ENCODE data around the gene TMEFF2. TPM values are rescaled to one million over a fixed set of nuclear protein-coding genes. Genes with fewer than 3 reads are reported as not detected.

The TMEFF2 gene
- total and polyA plus RNA-seq, 2 of the 4 experiments (the other 2 are of a cell fraction) = 1.3 to 3.0 TPM

DNA sequence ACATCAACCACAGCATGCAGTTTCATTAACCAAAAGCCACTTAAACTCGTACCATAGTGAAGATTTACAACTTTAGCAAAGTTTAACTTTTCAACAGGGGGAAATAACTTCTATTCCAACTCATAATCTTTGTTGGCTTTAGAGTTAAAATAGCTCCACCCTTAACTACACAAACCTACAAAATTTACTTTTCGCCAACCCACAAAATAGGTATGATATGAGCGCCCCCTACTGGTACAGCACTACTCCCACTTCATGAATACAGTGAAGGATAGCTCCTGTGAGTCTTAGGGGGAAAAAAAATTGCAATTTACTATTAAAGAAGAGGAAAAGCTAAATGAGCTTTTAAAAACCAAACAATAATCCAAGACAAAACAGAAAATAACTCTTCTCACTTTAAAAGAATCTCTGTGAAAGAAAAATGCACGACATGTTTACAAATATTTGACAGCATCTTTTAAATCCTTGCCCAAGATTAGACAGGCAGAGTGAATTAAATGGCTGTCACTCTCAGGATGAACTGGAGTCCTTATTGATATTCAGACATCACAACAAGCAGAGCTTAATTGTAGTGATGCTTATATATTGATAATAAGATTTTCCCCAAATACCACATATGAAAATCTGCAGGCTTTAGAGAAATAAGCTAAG, 32.2 kb downstream of the TMEFF2 start:
- H2BK5ac ChIP-seq (ENCODE audit: low read depth, low read length, poor library complexity, severe bottlenecking) = no peak overlapping the region
- H3K4ac ChIP-seq (ENCODE audit: low read depth, low read length) = no peak overlapping the region
- CTCF ChIA-PET = interaction anchor here (0.6 to 2.1 kb wide), 31 partner anchors 9 to 611 kb away, joined by 3 to 75 read pairs (median 4); partner anchors contain the start of gene CAVIN2
- H3K79me1 ChIP-seq (ENCODE audit: low read depth in 1 of 2, low read length in 2 of 2) = no peaks in the 10 kb centered on the region
- no peak overlapping the region for H3K27ac ChIP-seq (ENCODE audit: insufficient read depth, low read length)
- in situ Hi-C loops (cut with MboI; ENCODE audit: low sequenced_read_pairs) = loop anchor here (5.0 kb wide), 1 partner anchor 350 kb away; no protein-coding TSS in a partner anchor
- H2AK5ac ChIP-seq (ENCODE audit: low read depth, low read length) = no peak overlapping the region
- no peak overlapping the region for H3K18ac ChIP-seq (ENCODE audit: low read depth, low read length)
- no CpG with 5 or more reads among the region's 4 CpGs for WGBS, 2 experiments (ENCODE audit: extremely low coverage in 2 of 2, insufficient read length in 1 of 2)
- H2AK9ac ChIP-seq (replicated peaks; ENCODE audit: low read depth, low read length, poor library complexity) = no peak overlapping the region
- POLR2A ChIA-PET (ENCODE audit: unreplicated experiment) = interaction anchor here (0.6 to 0.7 kb wide), 2 partner anchors 191 to 350 kb away, joined by 6 to 7 read pairs; no protein-coding TSS in a partner anchor
- H3K27me3 ChIP-seq (ENCODE audit: control insufficient read depth, insufficient read depth, low read length) = no peaks in the 10 kb centered on the region
- BruUV-seq (replicated peaks) = no TSS peak
- no peak overlapping the region for H4K91ac ChIP-seq (ENCODE audit: insufficient read depth, low read depth, low read length)
- no peaks in the 10 kb centered on the region for H3K4me1 ChIP-seq (ENCODE audit: control insufficient read depth, insufficient read depth, low read length)
- dilution Hi-C loops (cut with HindIII; ENCODE audit: low sequenced_read_pairs, unreplicated experiment) = no loop called here
- H4K5ac ChIP-seq (ENCODE audit: low read depth, low read length) = peak overlapping the region; percentile 39; the same call in 1 of the 2 replicates
- H3K14ac ChIP-seq (replicated peaks; ENCODE audit: low read depth, low read length) = no peak overlapping the region
- peak overlapping the region; percentile 62; the same call in 1 of the 2 replicates for H3K4me2 ChIP-seq (ENCODE audit: low read depth, low read length)
- H2BK20ac ChIP-seq (ENCODE audit: low read depth, low read length) = no peak overlapping the region
- H2BK120ac ChIP-seq (ENCODE audit: low read depth, low read length) = 0 out of 2 replicates have a peak overlapping the region, but pooled peaks have one; percentile 51
- intact Hi-C loops (cut with micrococcal nuclease) = loop anchor here (1.0 to 5.0 kb wide), 4 partner anchors 150 to 470 kb away; no protein-coding TSS in a partner anchor
- peak; percentile 93 for ATAC-seq (ENCODE audit: low read depth)
- no peaks in the 10 kb centered on the region for H3K9me3 ChIP-seq (ENCODE audit: control insufficient read depth, insufficient read depth, low read length)
- H2AFZ ChIP-seq (replicated peaks; ENCODE audit: low read length, poor library complexity) = no peak overlapping the region
- H3K9me1 ChIP-seq (ENCODE audit: insufficient read depth, low read length) = no peaks in the 10 kb centered on the region
- H3K36me3 ChIP-seq (ENCODE audit: control insufficient read depth, insufficient read depth, low read length) = no peaks in the 10 kb centered on the region
- H3K4me3 ChIP-seq (ENCODE audit: insufficient read depth, low read depth, low read length) = no peak overlapping the region
- no peaks in the 10 kb centered on the region for H4K20me1 ChIP-seq (ENCODE audit: insufficient read depth, low read length)
- no peak overlapping the region for H2BK15ac ChIP-seq (ENCODE audit: low read depth, low read length)
- no peak overlapping the region for H3K56ac ChIP-seq (ENCODE audit: extremely low read depth, insufficient read depth, low read length)
- H3K9ac ChIP-seq (ENCODE audit: low read depth, low read length) = no peak overlapping the region
- no peak overlapping the region for H3K23ac ChIP-seq (ENCODE audit: low read depth, low read length)
- peak; percentile 74 for DNase-seq
- H4K8ac ChIP-seq (ENCODE audit: low read depth in 2 of 2, low read length in 2 of 2) = no peak overlapping the region
- TF ChIP-seq CHD1 (IDR thresholded peaks at IDR 0.05; ENCODE audit: low read depth, low read length) (no peak), NFE2L2 (IDR thresholded peaks at IDR 0.05; ENCODE audit: low read depth, low read length) (no peak), MXI1 (IDR thresholded peaks at IDR 0.05; ENCODE audit: borderline replicate concordance, low read depth, low read length) (no peak), FOS (IDR thresholded peaks at IDR 0.05; ENCODE audit: low read depth, low read length) (no peak), POLR2A (IDR thresholded peaks at IDR 0.05; ENCODE audit: low read depth, low read length) (no peak; the same call in 1 of the 2 replicates), MAFK (IDR thresholded peaks at IDR 0.05; ENCODE audit: low read depth, low read length) (no peak), CEBPB (IDR thresholded peaks at IDR 0.05; ENCODE audit: low read depth, low read length) (no peak), BHLHE40 (IDR thresholded peaks at IDR 0.05; ENCODE audit: low read depth, low read length) (no peak), RAD21 (IDR thresholded peaks at IDR 0.05; ENCODE audit: low read length) (peak; percentile 95), MAZ (IDR thresholded peaks at IDR 0.05; ENCODE audit: borderline replicate concordance, low read depth, low read length) (no peak), RFX5 (IDR thresholded peaks at IDR 0.05; ENCODE audit: low read depth, low read length) (no peak), RCOR1 (IDR thresholded peaks at IDR 0.05; ENCODE audit: insufficient replicate concordance, low read length) (no peak)
- TF ChIP-seq, protein P1, sequence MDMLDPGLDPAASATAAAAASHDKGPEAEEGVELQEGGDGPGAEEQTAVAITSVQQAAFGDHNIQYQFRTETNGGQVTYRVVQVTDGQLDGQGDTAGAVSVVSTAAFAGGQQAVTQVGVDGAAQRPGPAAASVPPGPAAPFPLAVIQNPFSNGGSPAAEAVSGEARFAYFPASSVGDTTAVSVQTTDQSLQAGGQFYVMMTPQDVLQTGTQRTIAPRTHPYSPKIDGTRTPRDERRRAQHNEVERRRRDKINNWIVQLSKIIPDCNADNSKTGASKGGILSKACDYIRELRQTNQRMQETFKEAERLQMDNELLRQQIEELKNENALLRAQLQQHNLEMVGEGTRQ (IDR thresholded peaks at IDR 0.05; ENCODE audit: low read depth, low read length) = no peak
- TF ChIP-seq, protein P2, sequence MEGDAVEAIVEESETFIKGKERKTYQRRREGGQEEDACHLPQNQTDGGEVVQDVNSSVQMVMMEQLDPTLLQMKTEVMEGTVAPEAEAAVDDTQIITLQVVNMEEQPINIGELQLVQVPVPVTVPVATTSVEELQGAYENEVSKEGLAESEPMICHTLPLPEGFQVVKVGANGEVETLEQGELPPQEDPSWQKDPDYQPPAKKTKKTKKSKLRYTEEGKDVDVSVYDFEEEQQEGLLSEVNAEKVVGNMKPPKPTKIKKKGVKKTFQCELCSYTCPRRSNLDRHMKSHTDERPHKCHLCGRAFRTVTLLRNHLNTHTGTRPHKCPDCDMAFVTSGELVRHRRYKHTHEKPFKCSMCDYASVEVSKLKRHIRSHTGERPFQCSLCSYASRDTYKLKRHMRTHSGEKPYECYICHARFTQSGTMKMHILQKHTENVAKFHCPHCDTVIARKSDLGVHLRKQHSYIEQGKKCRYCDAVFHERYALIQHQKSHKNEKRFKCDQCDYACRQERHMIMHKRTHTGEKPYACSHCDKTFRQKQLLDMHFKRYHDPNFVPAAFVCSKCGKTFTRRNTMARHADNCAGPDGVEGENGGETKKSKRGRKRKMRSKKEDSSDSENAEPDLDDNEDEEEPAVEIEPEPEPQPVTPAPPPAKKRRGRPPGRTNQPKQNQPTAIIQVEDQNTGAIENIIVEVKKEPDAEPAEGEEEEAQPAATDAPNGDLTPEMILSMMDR (conservative IDR thresholded peaks at IDR 0.05; ENCODE audit: low read depth, low read length) = peak; percentile 92
- TF ChIP-seq, protein P3, sequence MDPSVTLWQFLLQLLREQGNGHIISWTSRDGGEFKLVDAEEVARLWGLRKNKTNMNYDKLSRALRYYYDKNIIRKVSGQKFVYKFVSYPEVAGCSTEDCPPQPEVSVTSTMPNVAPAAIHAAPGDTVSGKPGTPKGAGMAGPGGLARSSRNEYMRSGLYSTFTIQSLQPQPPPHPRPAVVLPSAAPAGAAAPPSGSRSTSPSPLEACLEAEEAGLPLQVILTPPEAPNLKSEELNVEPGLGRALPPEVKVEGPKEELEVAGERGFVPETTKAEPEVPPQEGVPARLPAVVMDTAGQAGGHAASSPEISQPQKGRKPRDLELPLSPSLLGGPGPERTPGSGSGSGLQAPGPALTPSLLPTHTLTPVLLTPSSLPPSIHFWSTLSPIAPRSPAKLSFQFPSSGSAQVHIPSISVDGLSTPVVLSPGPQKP (IDR thresholded peaks at IDR 0.05; ENCODE audit: borderline replicate concordance, low read depth, low read length) = no peak

All from IMR-90 (cell line).